GM19193 (cell line): Measurements from ENCODE around the gene TNIK.

Experiments used
- POLR2A ChIP-seq: IDR thresholded peaks from 4 replicates; pipeline ENCODE4 v1.6.1; 2011; ENCODE audit not compliant: insufficient read depth, insufficient read length; ENCODE audit errors: extremely low read depth

The TNIK gene

DNA sequence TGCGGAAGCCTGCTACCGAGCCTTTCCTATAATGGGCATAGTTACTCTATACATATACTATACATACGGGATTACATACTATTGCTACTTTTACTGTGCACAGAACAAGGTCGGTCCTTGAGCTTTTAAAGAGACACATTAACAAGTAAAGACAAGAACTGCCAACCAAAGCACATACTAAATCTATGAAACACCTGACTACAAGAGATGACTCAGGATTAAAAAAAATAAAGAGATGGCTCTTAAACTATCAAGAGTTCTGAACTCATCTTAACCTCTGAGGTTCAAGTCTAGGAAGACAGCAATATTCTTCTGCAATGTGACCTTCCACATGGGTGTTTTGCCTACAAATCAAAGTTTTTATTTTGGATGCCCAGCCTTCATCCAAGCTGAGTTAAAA is 106.8 kb downstream of the TNIK start:
- TF ChIP-seq POLR2A: no peak

DNA sequence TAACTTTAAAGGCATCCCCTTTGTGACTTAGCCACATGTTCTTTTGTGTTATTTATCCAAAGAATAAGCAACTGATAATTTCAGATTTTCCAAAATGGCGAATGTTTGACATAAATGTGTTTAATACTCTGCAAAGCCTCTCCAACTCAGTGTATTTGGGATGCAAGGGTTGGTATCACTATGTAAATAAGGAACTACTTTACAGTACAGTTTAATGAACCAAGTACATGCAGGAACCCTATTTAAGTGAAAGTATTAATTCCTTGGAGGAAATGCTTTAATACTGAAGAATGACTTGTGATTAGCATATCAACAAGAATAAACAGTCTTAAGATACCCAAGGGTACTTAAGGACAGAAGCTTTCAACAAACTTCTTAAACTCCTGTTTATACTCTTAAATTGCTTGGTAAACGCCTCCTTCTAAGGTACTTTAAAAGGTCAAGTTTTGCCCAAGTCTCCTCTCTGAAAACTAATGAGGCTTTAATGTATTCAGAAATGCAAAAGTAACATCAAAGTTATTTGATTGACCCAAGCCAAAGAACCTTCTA is 107.7 kb downstream of the TNIK start:
- no peak for TF ChIP-seq POLR2A

DNA sequence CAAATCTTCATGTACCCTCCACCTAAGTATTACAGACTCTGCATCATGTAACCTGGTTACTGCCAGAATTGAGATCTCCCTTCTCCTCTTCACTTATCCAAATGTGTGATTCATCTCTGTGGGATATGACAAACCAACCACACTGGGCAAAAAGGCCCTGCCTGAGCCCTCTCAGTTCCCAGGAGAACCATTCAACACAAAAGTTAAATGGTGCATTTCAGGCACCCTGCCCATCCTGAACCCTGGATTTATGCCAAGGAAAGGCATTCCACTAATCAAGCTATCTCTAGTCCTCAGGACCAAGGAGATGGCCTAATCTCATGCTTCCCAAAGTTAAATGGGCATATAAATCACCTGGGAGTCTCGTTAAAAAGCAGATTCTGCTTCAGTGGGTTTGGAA is 108.5 kb downstream of the TNIK start:
- no peak for TF ChIP-seq POLR2A

DNA sequence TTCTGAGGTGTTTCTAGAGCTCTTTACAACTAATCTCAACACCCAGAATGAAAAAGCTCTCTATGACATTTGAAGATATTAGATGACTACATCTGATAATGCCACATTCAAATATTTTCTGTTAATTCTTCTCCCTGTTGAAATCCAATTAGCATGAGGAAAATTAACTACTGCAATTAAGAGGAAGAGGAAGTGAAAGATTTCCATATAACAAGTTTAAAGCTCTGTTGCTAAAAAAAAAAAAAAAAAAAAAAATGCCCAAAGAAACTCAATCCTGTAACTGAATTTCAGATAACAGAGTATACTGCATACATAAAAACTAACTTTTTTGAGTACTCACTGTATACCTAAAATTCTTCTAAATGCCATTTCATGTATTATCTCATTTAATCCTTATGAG is 109.8 kb downstream of the TNIK start:
- TF ChIP-seq POLR2A: no peak

DNA sequence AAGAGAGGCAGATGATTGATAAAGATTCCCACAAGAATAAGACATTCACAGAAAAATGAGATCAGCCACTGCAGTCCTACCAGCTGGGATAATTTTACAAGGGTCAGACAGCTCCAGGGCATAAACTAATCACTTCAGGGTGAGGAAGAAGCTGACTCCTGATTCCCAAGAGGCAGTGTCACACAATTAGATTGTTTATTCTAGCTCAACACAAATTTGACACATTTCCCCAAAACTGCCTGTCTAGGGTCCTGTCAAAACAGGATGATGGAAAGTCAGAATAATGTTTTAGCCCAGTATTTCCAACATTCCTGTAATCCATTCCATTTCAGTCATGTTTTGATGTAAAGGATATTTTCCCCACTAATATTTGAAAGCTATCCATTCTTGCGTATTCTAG is 110.8 kb downstream of the TNIK start:
- no peak for TF ChIP-seq POLR2A

DNA sequence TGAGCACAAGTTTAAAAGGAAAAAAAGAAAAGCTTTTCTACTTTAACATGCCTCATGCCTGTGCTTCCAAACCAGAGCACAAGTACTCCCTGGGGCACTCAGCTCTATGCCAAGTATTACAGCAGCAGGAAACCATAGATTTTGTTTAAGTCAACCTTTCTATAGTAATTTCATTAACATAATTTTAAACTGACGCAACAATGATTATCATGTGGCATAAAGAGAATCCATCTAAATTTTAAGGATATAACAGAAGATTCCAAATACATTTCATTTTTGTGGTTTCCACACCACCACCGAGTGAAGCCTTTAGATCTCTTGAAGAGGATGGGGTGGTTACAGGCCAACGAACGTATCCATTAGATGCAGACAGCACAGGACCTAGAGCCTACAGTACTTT is 112.1 kb downstream of the TNIK start:
- TF ChIP-seq POLR2A: no peak

DNA sequence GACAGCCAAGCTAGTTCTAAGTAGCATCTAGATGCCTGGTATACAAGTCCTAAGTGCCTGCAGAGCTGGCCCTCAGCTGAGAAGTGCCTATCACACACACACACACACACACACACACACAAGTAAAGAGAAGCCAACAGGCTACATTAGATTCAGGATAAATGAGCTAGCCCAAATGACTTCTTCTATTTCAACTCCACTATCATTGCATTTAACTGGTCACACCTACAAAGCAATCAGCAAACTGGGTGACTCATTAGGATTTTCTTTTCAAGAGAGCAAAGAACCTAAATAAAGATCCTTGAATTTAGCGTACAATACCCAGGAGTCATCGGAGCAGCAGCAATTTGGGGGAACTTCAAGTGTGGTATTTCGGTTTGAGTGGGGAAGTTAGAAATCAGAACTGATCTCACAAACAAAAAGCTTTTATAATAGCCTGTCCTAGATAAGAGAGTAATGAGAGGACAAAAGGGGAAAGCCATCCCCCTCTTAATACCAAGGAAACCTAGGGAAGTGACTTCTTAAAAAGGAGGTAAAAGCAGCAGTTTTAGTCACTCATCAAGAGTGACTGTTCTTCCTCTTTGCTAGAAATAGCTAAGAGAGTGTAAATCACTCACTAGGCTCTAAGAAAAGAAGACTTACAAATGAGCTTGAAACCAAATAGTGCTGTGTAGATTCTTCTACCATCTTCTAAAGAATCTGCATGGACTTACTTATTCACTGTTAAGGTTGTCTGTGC is 112.7 kb downstream of the TNIK start:
- TF ChIP-seq POLR2A: no peak

DNA sequence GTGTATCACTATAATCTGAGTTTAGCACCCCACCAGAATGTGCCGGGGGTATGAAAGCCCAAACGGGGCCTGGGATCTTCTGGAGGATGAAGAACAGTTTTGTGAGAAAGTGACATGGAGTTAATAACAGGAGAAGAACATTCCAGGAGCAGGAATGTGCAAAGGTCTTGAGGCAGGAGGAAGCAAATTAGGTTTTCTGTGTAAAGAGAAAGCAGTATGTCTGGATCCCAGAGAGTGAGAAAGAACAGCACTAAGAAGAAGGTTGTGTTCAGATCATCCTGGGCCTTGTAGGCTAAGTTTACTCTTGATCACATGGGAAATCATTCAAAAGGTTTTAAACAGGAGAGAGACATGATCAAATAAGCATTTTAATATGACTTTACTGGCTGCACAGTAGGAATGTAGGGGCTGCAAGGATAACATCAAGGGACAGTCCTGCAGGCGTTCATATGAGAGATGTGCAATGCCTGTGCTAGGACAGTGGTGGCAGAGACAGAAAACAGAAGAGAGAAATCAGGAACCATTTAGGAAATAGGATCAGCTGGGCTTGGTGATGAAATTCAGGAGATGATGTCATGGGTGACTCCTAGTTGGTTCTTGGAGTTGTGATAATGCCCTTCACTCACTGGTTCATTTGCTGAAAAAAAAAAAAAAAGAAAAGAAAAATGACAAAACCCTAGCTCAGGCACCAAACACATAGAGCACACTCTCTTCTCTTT is 113.5 kb downstream of the TNIK start:
- TF ChIP-seq POLR2A: no peak

DNA sequence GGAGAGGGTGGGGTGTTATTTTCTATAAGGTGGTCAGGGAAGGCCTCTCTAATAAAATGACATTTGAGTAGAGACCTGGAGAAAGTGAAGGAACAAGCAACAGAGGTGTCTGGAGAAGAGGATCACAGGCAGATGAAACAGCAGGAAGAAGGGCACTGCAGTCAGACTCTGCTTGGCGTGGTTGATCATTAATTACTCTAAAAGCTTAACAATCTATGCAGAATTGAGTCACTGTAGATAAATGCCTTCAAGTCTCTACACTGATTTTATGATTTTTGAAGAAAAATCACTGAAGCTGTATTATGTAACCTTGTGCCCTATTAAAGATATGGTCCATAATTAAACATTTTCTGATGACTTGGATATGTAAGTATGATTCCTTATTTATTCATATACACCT is 114.2 kb downstream of the TNIK start:
- TF ChIP-seq POLR2A: no peak

DNA sequence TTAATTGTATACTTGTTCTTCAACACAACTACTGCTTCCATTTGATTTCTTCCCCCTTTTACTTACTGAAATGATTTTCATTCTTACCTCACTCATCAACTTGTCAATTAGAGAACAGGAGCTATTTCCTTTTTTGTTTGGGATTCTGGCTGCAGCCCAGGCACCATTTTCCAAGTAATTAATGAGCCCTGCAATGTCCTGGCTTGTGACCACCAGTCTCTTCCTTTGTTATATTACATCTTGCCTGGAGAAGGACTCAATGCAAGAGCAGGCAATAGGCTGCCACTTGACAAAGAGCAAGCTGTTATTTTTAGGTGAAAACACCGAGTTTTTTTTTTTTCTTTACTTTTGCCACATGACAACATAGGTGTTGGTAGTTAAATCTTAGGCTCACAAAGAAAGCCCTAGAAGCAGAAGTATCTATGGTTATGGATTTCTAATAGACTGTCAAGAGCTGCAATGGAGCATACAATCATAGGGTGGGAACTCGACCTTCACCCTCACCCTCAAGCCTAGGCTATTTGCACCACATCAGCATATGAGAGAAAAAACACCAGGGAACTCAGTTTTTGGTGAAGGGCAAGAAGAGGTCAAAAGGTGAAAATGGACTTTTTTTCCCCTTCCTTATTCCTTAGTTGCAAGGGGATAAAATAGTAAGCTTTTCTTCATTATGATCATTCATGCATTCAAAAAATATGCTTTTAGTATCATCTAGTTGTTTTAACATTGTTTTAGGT is 114.9 kb downstream of the TNIK start:
- TF ChIP-seq POLR2A: no peak

DNA sequence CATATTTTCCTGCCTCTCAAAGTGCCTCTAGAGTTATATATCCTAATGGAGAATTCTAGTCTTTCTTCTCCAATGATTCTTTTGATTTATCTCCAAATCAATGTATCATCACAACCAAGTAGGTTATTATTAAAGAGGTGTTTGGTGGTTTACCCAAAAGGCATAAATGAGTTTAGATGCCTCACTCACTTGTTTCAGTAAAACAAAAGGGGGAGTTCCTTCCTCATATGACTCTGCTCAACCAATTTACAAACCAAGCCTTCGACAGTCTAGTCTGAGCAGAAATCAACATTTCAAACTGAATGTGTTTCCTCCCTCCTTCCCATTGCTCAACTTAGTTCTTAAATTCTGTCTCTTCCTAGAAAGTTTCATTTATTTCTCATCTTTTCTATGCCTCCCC is 116.5 kb downstream of the TNIK start:
- no peak for TF ChIP-seq POLR2A

DNA sequence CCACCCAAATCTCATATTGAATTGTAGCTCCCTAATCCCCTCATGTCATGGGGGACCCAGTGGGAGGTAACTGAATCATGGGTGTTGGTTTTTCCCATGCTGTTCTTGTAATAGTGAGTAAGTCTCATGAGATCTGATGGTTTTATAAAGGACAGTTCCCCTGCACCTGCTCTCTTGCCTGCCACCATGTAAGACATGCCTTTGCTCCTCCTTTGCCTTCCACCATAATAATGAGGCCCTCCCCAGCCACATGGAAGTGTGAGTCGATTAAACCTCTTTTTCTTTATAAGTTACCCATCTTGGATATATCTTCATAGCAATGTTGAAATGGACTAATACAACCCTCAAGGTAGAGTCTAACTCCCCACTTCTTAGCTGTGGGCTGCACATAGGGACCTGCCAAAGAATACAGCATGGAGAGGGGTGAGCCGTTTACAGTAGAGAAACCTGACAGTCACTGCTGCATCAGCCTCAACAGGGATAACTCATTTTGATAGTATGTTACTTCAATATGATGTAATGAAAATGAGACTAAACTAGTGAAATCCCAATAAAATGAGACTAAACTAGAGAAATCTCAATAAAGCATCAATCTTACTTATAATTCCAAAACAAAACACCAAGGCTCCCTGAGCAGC is 117.3 kb downstream of the TNIK start:
- TF ChIP-seq POLR2A: no peak

DNA sequence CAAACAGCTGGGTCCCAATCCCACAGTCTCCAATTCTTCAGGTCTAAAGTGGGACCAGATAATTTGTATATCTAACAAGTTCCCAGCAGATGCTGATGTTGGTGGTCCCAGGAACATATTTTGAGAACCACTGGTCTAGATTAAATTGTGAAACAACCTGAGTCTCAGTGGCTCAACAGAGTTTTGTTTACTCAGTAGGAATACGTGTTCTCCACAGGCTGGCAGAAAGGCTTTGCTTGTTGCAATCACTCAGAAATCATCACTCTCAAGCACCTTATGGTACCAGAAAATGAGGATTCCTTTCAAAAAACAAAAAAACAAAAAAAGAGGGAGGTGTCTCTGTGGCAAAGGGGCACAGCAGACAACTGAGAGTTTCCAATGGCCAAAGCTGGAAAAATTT is 118.0 kb downstream of the TNIK start:
- TF ChIP-seq POLR2A: no peak

DNA sequence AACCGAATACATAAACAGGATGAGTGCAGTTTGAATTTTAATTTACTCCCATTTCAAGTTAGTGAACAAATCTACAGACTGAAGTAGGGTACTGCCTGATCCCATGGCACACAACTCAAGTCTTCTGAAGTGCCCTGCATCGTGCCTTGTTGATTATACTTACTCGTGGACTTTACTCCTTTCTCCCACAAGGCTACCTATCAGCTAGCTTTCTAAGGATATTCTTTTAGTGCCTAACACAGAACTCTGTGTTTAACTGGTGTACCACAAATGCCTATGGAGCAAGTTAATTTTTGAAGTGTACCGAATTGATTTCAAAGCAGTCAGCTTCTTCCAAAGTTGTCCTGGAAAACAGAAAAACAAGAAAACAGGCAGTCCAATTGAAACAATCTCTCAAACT is 119.8 kb downstream of the TNIK start:
- TF ChIP-seq POLR2A: no peak

DNA sequence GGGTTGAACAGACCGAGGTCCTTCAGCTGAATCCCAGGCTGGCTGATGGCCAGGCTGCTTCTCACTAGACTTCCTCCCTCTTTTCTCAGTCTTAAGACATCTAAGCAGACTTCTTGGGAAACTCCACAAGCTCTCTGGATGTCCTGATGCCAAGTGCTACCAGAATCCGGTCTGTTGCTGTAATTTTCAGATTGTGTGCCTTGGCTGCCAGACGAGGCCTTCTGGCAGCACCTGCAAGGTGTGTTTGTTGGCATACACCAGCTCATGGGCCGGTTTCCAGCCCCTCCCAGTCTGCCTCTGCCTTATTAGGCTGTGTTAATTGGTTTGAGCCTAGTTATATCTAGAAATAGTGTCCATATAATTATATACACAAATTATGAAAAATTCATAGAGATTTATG is 120.6 kb downstream of the TNIK start:
- TF ChIP-seq POLR2A: no peak
